ENCODE results near the gene PPP1R11.
A peak's percentile ranks its signal among the peaks of the same experiment; 100 is the strongest.

Gene PPP1R11

DNA sequence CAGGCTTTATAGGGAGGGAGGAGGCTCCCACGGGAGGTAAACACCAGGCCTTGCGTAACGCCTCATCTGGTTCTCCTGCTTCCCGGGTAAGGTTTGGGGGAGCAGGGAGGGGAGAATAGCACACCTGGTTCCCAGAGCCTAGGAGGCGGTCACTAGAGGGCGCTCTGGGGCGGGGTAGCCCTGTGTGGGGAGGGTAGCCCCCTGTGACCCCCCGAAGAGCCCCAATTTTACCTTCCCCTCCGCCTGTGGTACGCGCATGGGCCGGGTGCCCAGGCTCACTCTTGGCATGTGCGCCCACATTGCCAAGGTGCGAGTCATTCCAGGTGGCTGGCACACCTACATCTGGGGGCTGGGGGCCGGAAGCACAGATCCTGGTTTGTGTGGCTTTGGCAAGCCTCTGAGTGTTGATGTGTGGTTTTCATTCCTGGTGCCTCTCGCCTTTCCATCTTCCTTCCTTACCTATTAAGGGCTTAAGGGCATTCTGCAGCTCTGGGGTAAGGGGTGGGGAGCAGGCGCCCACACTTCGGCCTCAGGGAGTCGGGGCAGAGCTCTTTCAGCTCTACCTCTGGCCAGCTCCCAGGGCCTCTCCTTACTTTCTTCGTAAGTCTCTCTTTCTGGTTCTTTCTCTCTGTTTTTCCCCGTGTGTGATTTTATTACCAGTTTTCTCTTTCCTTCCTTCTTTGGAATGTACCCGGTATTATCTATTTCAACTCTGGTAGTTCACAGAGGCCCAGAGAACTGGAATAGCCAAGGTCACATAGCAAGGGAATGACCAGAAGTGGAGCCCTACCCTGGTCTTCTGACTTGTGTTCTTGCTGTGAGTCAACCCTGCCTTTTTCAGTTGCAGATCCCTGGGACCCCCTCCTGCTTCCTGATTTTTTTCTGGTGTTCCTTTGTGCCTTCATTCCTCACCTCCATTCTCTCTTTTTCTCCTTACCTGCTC, 9.1 kb downstream of the PPP1R11 start:
- TF ChIP-seq, protein P1, sequence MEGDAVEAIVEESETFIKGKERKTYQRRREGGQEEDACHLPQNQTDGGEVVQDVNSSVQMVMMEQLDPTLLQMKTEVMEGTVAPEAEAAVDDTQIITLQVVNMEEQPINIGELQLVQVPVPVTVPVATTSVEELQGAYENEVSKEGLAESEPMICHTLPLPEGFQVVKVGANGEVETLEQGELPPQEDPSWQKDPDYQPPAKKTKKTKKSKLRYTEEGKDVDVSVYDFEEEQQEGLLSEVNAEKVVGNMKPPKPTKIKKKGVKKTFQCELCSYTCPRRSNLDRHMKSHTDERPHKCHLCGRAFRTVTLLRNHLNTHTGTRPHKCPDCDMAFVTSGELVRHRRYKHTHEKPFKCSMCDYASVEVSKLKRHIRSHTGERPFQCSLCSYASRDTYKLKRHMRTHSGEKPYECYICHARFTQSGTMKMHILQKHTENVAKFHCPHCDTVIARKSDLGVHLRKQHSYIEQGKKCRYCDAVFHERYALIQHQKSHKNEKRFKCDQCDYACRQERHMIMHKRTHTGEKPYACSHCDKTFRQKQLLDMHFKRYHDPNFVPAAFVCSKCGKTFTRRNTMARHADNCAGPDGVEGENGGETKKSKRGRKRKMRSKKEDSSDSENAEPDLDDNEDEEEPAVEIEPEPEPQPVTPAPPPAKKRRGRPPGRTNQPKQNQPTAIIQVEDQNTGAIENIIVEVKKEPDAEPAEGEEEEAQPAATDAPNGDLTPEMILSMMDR (IDR thresholded peaks at IDR 0.05; ENCODE audit: insufficient read depth, low read depth, low read length, missing control alignments): peak; percentile 37
- no peak overlapping the region for H3K4me3 ChIP-seq (ENCODE audit: low read depth, low read length)
- no peak for DNase-seq (ENCODE audit: low read depth)

DNA sequence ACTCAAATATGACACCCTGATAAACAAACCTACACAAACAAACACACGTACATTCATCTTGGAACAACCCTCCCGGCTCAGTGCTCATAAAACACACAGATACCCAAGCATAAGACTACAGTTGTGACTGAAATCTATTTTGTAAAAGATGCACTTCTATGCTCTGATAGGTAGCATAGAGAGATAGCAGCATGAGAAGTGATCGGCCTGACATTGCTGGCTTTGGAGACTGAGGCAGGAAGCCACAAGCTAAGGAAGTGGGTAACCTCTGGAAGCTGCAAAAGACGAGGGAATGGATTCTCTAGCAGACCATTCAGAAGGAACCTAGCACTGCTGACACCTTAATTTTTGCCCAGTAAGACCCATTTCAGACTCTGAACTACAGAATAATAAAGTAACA, 10.2 kb downstream of the PPP1R11 start:
- no peak for DNase-seq (ENCODE audit: low read depth)
- no peak overlapping the region for H3K4me3 ChIP-seq (ENCODE audit: low read depth, low read length)
- TF ChIP-seq, protein P1 (IDR thresholded peaks at IDR 0.05; ENCODE audit: insufficient read depth, low read depth, low read length, missing control alignments): no peak

DNA sequence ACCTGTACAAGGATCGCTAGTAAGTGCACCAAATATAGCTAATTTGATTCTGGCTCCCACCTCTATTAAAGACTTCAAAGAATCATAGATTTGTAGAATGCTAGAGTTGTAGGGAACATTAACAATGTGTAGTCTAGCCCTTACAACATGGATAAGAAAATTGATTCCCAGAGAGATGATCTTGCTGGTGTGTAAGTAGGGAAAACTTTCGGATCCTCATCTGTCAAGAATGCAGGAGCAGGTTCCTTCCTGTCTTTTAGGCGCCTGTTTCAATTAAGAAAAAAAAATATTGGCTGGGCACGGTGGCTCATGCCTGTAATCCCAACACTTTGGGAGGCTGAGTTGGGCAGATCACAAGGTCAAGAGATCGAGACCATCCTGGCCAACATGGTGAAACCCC, 20.9 kb downstream of the PPP1R11 start:
- no peak for DNase-seq (ENCODE audit: low read depth)
- H3K4me3 ChIP-seq (ENCODE audit: low read depth, low read length): no peak overlapping the region
- TF ChIP-seq, protein P1 (IDR thresholded peaks at IDR 0.05; ENCODE audit: insufficient read depth, low read depth, low read length, missing control alignments): no peak

DNA sequence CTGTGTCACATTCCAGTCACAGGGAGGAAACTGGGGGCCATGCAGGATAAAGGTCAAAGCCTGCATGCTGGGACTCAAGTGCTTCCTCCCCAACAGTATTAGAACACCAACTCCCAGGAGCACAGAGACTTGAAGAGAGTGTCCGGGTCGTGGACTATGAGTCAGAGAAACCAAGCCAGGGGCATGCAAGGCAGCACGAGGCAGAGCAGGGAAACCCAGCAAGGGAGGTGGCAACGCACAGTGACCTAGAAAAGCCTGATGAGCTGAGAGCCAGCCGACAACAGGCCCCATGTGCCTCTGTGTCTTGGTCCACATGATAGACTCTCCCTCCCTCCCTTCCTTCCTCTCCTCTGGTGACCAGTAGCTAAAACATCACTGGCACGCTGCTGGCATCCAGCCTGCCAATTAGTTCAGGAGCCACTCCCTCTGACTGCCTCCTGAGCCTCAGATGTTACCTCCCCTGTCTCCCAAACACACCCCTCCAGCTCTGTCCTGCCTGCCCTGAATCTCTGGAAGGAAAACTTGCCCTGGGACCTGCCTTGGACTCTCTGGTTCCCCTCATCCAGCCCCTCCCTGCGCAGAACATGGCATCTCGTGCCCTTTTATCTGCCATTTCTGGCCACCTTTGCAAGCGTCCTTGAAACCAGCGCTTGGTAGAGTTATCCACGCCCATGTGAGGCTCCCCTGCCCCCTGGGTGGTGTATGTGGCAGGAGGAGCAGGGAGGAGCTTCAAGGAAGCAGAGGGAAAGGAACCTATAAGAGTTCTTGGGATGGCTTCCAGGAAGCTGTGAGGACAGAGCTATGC, 24.8 kb downstream of the PPP1R11 start:
- TF ChIP-seq, protein P1 (IDR thresholded peaks at IDR 0.05; ENCODE audit: insufficient read depth, low read depth, low read length, missing control alignments): no peak
- no peak overlapping the region for H3K4me3 ChIP-seq (ENCODE audit: low read depth, low read length)
- no peak for DNase-seq (ENCODE audit: low read depth)

DNA sequence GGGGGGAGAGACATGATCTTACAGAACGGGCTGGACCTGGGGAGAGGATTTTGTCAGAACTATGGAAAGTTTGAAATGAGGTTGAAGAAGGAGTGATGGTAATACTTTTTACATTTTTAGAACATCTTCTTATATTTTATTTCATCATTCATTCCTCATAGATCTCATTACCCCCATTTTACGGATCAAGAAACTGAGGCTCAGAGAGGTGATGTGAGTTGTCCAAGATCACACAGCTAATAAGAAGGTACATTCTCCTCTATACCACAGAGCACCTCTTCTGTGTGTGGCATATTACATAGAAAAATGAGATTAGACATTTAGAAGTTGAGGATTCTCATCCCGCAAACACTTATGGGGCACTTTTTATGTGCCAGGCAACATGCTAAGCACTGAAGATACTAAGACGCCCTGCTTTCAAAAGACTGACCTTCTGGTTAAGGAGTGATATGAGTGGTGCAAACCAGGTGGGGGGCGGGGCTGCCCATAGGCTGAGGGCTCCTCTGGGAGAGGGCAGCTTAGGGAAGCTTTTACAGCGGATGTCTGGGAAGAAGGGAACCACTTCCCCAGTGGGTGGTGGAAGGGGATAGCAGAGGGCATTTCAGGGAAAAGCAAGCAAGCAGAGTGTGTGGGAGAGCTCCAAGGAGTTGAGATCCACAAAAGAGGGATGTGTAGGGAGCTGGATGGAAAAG, 26.0 kb downstream of the PPP1R11 start:
- TF ChIP-seq, protein P1 (IDR thresholded peaks at IDR 0.05; ENCODE audit: insufficient read depth, low read depth, low read length, missing control alignments): no peak
- DNase-seq (ENCODE audit: low read depth): no peak

DNA sequence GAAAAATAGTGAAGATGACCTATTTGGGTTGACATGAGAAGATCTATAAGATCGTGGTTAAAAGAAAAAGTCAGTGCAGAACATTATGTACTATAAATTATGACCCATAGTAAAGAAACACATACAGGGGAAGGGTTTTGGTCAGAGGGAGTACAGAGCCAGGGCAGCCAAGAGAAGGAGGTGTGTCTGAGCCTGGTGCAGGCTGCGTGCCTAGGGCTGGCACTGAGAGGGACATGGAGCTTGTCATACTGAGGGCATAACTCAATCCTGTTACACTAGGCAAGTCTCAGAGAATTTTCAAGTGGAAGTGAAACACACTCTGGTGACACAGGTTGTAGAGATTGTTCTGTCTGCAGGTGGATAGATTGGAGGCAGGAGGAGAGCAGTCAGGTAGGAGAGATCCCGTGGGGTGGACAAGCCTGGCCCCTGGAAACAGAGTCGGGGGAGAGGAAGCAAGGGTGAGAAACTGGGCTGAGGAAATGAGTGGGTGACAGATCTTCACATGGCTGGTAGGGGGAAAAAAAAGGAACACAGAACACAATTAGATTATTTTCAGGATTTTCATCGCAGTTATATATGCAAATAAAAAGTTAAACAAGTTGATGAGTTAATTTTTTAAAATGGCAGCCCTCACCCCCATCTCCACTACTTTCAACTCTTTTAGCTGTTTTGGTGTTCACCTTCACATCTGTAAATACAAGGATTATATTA, 27.1 kb downstream of the PPP1R11 start:
- TF ChIP-seq, protein P1 (IDR thresholded peaks at IDR 0.05; ENCODE audit: insufficient read depth, low read depth, low read length, missing control alignments): no peak
- DNase-seq (ENCODE audit: low read depth): no peak
- H3K4me3 ChIP-seq (ENCODE audit: low read depth, low read length): no peak overlapping the region

More for the DNA sequence above, 26.0 kb downstream of the PPP1R11 start:
- no peak overlapping the region for H3K4me3 ChIP-seq (ENCODE audit: low read depth, low read length)
